ENCODE results near the gene IGSF3. TPM values are rescaled to one million over a fixed set of nuclear protein-coding genes. Genes with fewer than 3 reads are reported as not detected.

IGSF3 gene
- total and polyA plus RNA-seq, 2 experiments from 2014 or later, result 7.3 to 37.8 TPM

GRCh38 chr1:116558571-116558970, 109.0 kb downstream of the IGSF3 start:
- H4K20me1 ChIP-seq (replicated peaks; ENCODE audit: insufficient read depth), result no peaks in the 10 kb centered on the region
- H3F3A ChIP-seq (replicated peaks; ENCODE audit: low read depth), result no peaks in the 10 kb centered on the region

More at GRCh38 chr1:116558571-116558970, 109.0 kb downstream of the IGSF3 start:
- no peak for DNase-seq (ENCODE audit: low spot score)
- Histone ChIP-seq H2AFZ (no peak overlapping the region), H3K27ac (ENCODE audit: low read depth) (no peak overlapping the region), H3K4me2 (no peak overlapping the region), H3K79me2 (replicated peaks; ENCODE audit: insufficient read depth) (no peaks in the 10 kb centered on the region; the same call in 1 of the 2 replicates), H3K36me3 (ENCODE audit: insufficient read depth) (no peaks in the 10 kb centered on the region), H3K27me3 (ENCODE audit: insufficient read depth) (no peaks in the 10 kb centered on the region), H3K4me1 (ENCODE audit: insufficient read depth) (no peaks in the 10 kb centered on the region), H3K4me3 (no peak overlapping the region), H3K9me2 (ENCODE audit: insufficient read depth) (no peaks in the 10 kb centered on the region)
- Mint-ChIP-seq H3K4me3 (no peak overlapping the region), H3K36me3 (ENCODE audit: low read depth) (peaks cover 14% of the 10 kb centered on the region), H3K9me3 (peaks cover 13% of the 10 kb centered on the region), H3K27me3 (ENCODE audit: insufficient read depth, low read depth, poor library complexity) (no peaks in the 10 kb centered on the region), H3K27ac (no peak overlapping the region), H3K4me1 (peaks cover 3% of the 10 kb centered on the region)
- TF ChIP-seq EZH2 (IDR thresholded peaks at IDR 0.05; ENCODE audit: low read depth, unreplicated experiment) (no peak), ZNF462 (CRISPR knock-in tag; IDR thresholded peaks at IDR 0.05) (no peak), JUNB (IDR thresholded peaks at IDR 0.05; ENCODE audit: unreplicated experiment) (no peak), EZH2phosphoT487 (IDR thresholded peaks at IDR 0.05; ENCODE audit: unreplicated experiment) (no peak), ETS1 (IDR thresholded peaks at IDR 0.05) (no peak), ZNF331 (CRISPR knock-in tag; IDR thresholded peaks at IDR 0.05; ENCODE audit: low read depth) (no peak), NANOG (IDR thresholded peaks at IDR 0.05; ENCODE audit: borderline replicate concordance) (no peak), POLR2AphosphoS5 (IDR thresholded peaks at IDR 0.05; ENCODE audit: low read depth) (no peak), CREB1 (CRISPR knock-in tag; IDR thresholded peaks at IDR 0.05; ENCODE audit: low read depth) (no peak), ZNF114 (CRISPR knock-in tag; IDR thresholded peaks at IDR 0.05) (no peak), CTCF (conservative IDR thresholded peaks at IDR 0.05; ENCODE audit: low read depth in 2 of 2) (no peak), STAT1 (IDR thresholded peaks at IDR 0.05; ENCODE audit: unreplicated experiment) (no peak), REST (IDR thresholded peaks at IDR 0.05; ENCODE audit: unreplicated experiment) (no peak)
- ATAC-seq, result no peak
